Heart left ventricle (tissue), 13 donors: ENCODE results near the gene ATP2A1.

ENCODE experiments used
- CTCF ChIP-seq, 12 donors: fragments of 200-600 bp; sonication (generic) in 4 of 12; IDR thresholded peaks; one replicate each; pipeline versions ENCODE4 v1.5.0 to v1.8.0; 2018 to 2022; ENCODE audit warnings: antibody characterized with exemption in 12 of 12, mild to moderate bottlenecking in 5 of 12
- POLR2A ChIP-seq, 2 donors: fragments of 450-650 bp; IDR thresholded peaks; one replicate each; pipeline ENCODE4 v1.6.1; 2017; ENCODE audit warnings: antibody characterized with exemption in 2 of 2, mild to moderate bottlenecking in 2 of 2, moderate library complexity in 2 of 2
- donor health status: ischemic (EF 13 %, LVEDD 7.1; RV severe dilation, severe dysfunction).
- donor health status: DM: no; HTN: yes; CAD: no.
- donor health status: DM: no; HTN: no; CAD: no.
- donor health status: ischemic (EF 25% LVEDD 6.9; RV normal size, moderate dysfunction).
- donor health status: ischemic (EF 25% LVEDD 5.7; RV mildly dilated, moderate dysfunction).
- donor health status: ischemic (EF 35%, LVEDD 5.7; RV mildly dilated, moderate dysfunction).
- donor health status: nonischemic (EF 11% LVEDD 7.7; RV severe dilation, severe dysfunction).
- donor health status: DM: yes; HTN: yes; CAD: no.
- donor health status: PGD.
- donor health status: ischemic (EF 29% LVEDD 5.4; RV normal size, mild dysfunction).
- donor health status: nonischemic (EF 23%, LVEDD 6.1; RV moderate dilation, normal function).

GRCh38 chr16:28933171-28933570 lies 54.9 kb downstream of the ATP2A1 start:
- no peak for TF ChIP-seq POLR2A (IDR thresholded peaks at IDR 0.05)
- no peak for TF ChIP-seq CTCF (IDR thresholded peaks at IDR 0.05)
